Mucosa of stomach (tissue), 1 donor: ENCODE measurements around the gene LEKR1.
"Not testable (repeated sequence)": the region's sequence is repeated elsewhere in the genome, so short reads cannot be mapped to it uniquely, and the experiment has no call there.

ENCODE experiments used
- H3K27me3 ChIP-seq: one replicate; pipeline ENCODE4 v1.7.0; 2013; ENCODE audit warnings: mild to moderate bottlenecking, low read length; ENCODE audit not compliant: control insufficient read depth, insufficient read depth
- H3K36me3 ChIP-seq: one replicate; pipeline ENCODE4 v1.7.0; 2013; ENCODE audit warnings: low read length; ENCODE audit not compliant: control insufficient read depth, insufficient read depth
- H3K4me1 ChIP-seq: one replicate; pipeline ENCODE4 v1.7.0; 2013; ENCODE audit warnings: mild to moderate bottlenecking, low read length; ENCODE audit not compliant: control insufficient read depth, insufficient read depth
- H3K4me3 ChIP-seq: one replicate; pipeline ENCODE4 v1.7.0; 2013; ENCODE audit warnings: low read length
- H3K9ac ChIP-seq: one replicate; pipeline ENCODE4 v1.7.0; 2013; ENCODE audit warnings: mild to moderate bottlenecking, low read length, moderate library complexity
- H3K9me3 ChIP-seq: one replicate; pipeline ENCODE4 v1.7.0; 2013; ENCODE audit warnings: mild to moderate bottlenecking, low read length, moderate library complexity; ENCODE audit not compliant: control insufficient read depth
- donor health status: Pancreatic carcinoma.

LEKR1 gene

GRCh38 chr3:156920399-156920798 lies 94.2 kb downstream of the LEKR1 start:
- no peaks in the 10 kb centered on the region for H3K36me3 ChIP-seq
- H3K27me3 ChIP-seq: no peaks in the 10 kb centered on the region
- no peak overlapping the region for H3K4me3 ChIP-seq
- H3K4me1 ChIP-seq: no peaks in the 10 kb centered on the region
- H3K9me3 ChIP-seq: no peaks in the 10 kb centered on the region
- no peak overlapping the region for H3K9ac ChIP-seq

- Histone ChIP-seq H3K27me3 (no peaks in the 10 kb centered on the region), H3K4me1 (no peaks in the 10 kb centered on the region), H3K9me3 (peaks cover 2% of the 10 kb centered on the region), H3K36me3 (no peaks in the 10 kb centered on the region), H3K4me3 (no peak overlapping the region), H3K9ac (no peak overlapping the region)
Measured at GRCh38 chr3:156923349-156923748, 97.2 kb downstream of the LEKR1 start.

- H3K9me3 ChIP-seq: no peaks in the 10 kb centered on the region
- H3K4me3 ChIP-seq: no peak overlapping the region
- no peaks in the 10 kb centered on the region for H3K4me1 ChIP-seq
- H3K36me3 ChIP-seq: no peaks in the 10 kb centered on the region
- H3K27me3 ChIP-seq: no peaks in the 10 kb centered on the region
- H3K9ac ChIP-seq: no peak overlapping the region
Measured at GRCh38 chr3:156938724-156939123, 112.6 kb downstream of the LEKR1 start.

- H3K9ac ChIP-seq: no peak overlapping the region
Measured at GRCh38 chr3:156939315-156939714, 113.2 kb downstream of the LEKR1 start.

GRCh38 chr3:156941311-156941710 lies 115.2 kb downstream of the LEKR1 start:
- H3K4me3 ChIP-seq: no peak overlapping the region
- no peaks in the 10 kb centered on the region for H3K27me3 ChIP-seq
- H3K9ac ChIP-seq: no peak overlapping the region
- no peaks in the 10 kb centered on the region for H3K4me1 ChIP-seq
- H3K36me3 ChIP-seq: no peaks in the 10 kb centered on the region
- no peaks in the 10 kb centered on the region for H3K9me3 ChIP-seq

More at GRCh38 chr3:156939315-156939714, 113.2 kb downstream of the LEKR1 start:
- Histone ChIP-seq H3K27me3 (no peaks in the 10 kb centered on the region), H3K9me3 (no peaks in the 10 kb centered on the region), H3K4me1 (no peaks in the 10 kb centered on the region), H3K36me3 (no peaks in the 10 kb centered on the region), H3K4me3 (no peak overlapping the region)

- Histone ChIP-seq H3K9ac (no peak overlapping the region), H3K4me3 (no peak overlapping the region), H3K36me3 (no peaks in the 10 kb centered on the region), H3K27me3 (no peaks in the 10 kb centered on the region), H3K4me1 (no peaks in the 10 kb centered on the region), H3K9me3 (no peaks in the 10 kb centered on the region)
Measured at GRCh38 chr3:156948402-156949210, 122.5 kb downstream of the LEKR1 start.

GRCh38 chr3:156952011-156952410 lies 125.9 kb downstream of the LEKR1 start:
- Histone ChIP-seq H3K4me3 (no peak overlapping the region), H3K4me1 (no peaks in the 10 kb centered on the region)

GRCh38 chr3:156957715-156958114 lies 131.6 kb downstream of the LEKR1 start:
- H3K4me1 ChIP-seq: no peaks in the 10 kb centered on the region
- H3K9ac ChIP-seq: no peak overlapping the region
- H3K27me3 ChIP-seq: no peaks in the 10 kb centered on the region
- no peaks in the 10 kb centered on the region for H3K9me3 ChIP-seq
- H3K4me3 ChIP-seq: no peak overlapping the region
- no peaks in the 10 kb centered on the region for H3K36me3 ChIP-seq

More at GRCh38 chr3:156952011-156952410, 125.9 kb downstream of the LEKR1 start:
- Histone ChIP-seq H3K36me3 (no peaks in the 10 kb centered on the region), H3K9ac (no peak overlapping the region), H3K9me3 (no peaks in the 10 kb centered on the region), H3K27me3 (no peaks in the 10 kb centered on the region)

GRCh38 chr3:156963096-156963495 lies 136.9 kb downstream of the LEKR1 start:
- Histone ChIP-seq H3K9ac (no peak overlapping the region), H3K4me3 (no peak overlapping the region), H3K36me3 (no peaks in the 10 kb centered on the region)

GRCh38 chr3:156964577-156964976 lies 138.4 kb downstream of the LEKR1 start:
- no peak overlapping the region for H3K9ac ChIP-seq
- no peaks in the 10 kb centered on the region for H3K9me3 ChIP-seq

More at GRCh38 chr3:156963096-156963495, 136.9 kb downstream of the LEKR1 start:
- no peaks in the 10 kb centered on the region for H3K4me1 ChIP-seq
- H3K27me3 ChIP-seq: no peaks in the 10 kb centered on the region
- H3K9me3 ChIP-seq: no peaks in the 10 kb centered on the region

GRCh38 chr3:156966349-156966748 lies 140.2 kb downstream of the LEKR1 start:
- not testable (repeated sequence) for H3K27me3 ChIP-seq, H3K9ac ChIP-seq, H3K4me3 ChIP-seq, H3K4me1 ChIP-seq, H3K9me3 ChIP-seq, H3K36me3 ChIP-seq

More at GRCh38 chr3:156964577-156964976, 138.4 kb downstream of the LEKR1 start:
- Histone ChIP-seq H3K4me3 (no peak overlapping the region), H3K27me3 (no peaks in the 10 kb centered on the region), H3K36me3 (no peaks in the 10 kb centered on the region), H3K4me1 (no peaks in the 10 kb centered on the region)

GRCh38 chr3:156973954-156974353 lies 147.8 kb downstream of the LEKR1 start:
- Histone ChIP-seq H3K9ac (no peak overlapping the region), H3K36me3 (no peaks in the 10 kb centered on the region), H3K9me3 (no peaks in the 10 kb centered on the region), H3K27me3 (no peaks in the 10 kb centered on the region), H3K4me3 (no peak overlapping the region), H3K4me1 (no peaks in the 10 kb centered on the region)
